HepG2 (cell line): ENCODE results near the gene EEIG1. TPM values are rescaled to one million over a fixed set of nuclear protein-coding genes. Genes with fewer than 3 reads are reported as not detected.

ENCODE experiments used
- DMTF1 ChIP-seq: sonication (generic); formaldehyde crosslinking; IDR thresholded peaks from 2 replicates; pipeline ENCODE4 v1.4.0; 2020; ENCODE audit warnings: mild to moderate bottlenecking, missing genetic modification reagents
- FOXA1 ChIP-seq, 2 experiments: fragments of 450-650 bp in 1 of 2; sonication (generic) in 1 of 2; formaldehyde crosslinking in 1 of 2; IDR thresholded peaks; 2 replicates each; pipeline versions ENCODE4 v1.4.0 to v1.6.1; 2016 to 2020; ENCODE audit warnings: missing genetic modification reagents in 1 of 2
- NCOA1 ChIP-seq: sonication (generic); formaldehyde crosslinking; IDR thresholded peaks from 2 replicates; pipeline ENCODE4 v1.9.0; 2021; ENCODE audit warnings: missing genetic modification reagents
- NFKBIZ ChIP-seq: IDR thresholded peaks from 2 replicates; pipeline ENCODE4 v1.6.1; 2018; ENCODE audit warnings: missing genetic modification reagents, missing compliant biosample characterization
- NR2F1 ChIP-seq, 2 experiments: fragments of 450-650 bp in 1 of 2; formaldehyde crosslinking in 1 of 2; IDR thresholded peaks; 2 replicates each; pipeline versions ENCODE4 v1.5.0 to v1.6.1; 2016 to 2020; ENCODE audit warnings: mild to moderate bottlenecking in 1 of 2, missing compliant biosample characterization in 1 of 2, missing genetic modification reagents in 1 of 2, moderate library complexity in 1 of 2
- RFX1 ChIP-seq: fragments of 450-650 bp; IDR thresholded peaks from 2 replicates; pipeline ENCODE4 v1.6.1; 2017
- ZBED4 ChIP-seq: sonication (generic); formaldehyde crosslinking; IDR thresholded peaks from 2 replicates; pipeline ENCODE4 v1.4.0; 2020; ENCODE audit warnings: missing genetic modification reagents, borderline replicate concordance
- ZEB1 ChIP-seq: IDR thresholded peaks from 2 replicates; pipeline ENCODE4 v1.6.1; 2012; ENCODE audit warnings: mild to moderate bottlenecking, low read depth, inconsistent platforms; ENCODE audit not compliant: insufficient replicate concordance
- ZNF558 ChIP-seq: sonication (generic); formaldehyde crosslinking; IDR thresholded peaks from 2 replicates; pipeline ENCODE4 v1.9.0; 2022; ENCODE audit warnings: mild to moderate bottlenecking, missing genetic modification reagents, borderline replicate concordance
- ZNF580 ChIP-seq: IDR thresholded peaks from 2 replicates; pipeline ENCODE4 v1.6.1; 2016; ENCODE audit warnings: low read depth, borderline replicate concordance
- ZNF619 ChIP-seq: sonication (generic); formaldehyde crosslinking; IDR thresholded peaks from 2 replicates; pipeline ENCODE4 v1.4.0; 2020; ENCODE audit warnings: mild to moderate bottlenecking, missing genetic modification reagents
- ZNF737 ChIP-seq: sonication (generic); formaldehyde crosslinking; IDR thresholded peaks from 2 replicates; pipeline ENCODE4 v1.5.0; 2020; ENCODE audit warnings: missing genetic modification reagents, mild to moderate bottlenecking, borderline replicate concordance
- ZNF749 ChIP-seq: sonication (generic); formaldehyde crosslinking; IDR thresholded peaks from 2 replicates; pipeline ENCODE4 v1.8.0; 2022; ENCODE audit warnings: mild to moderate bottlenecking, missing genetic modification reagents, moderate library complexity, borderline replicate concordance
- polyA plus RNA-seq, 8 experiments: library from polyadenylated mRNA; depleted of rRNA in 3 of 8; stranded (reverse) in 7 of 8; unstranded in 1 of 8; fragments of >200 nt; fragmentation: Illumina TruSeq in 4 of 8; extraction: Trizol in 4 of 8; gene quantifications; 2 replicates each; pipeline versions ENCODE4 v1.2.1 to v1.2.3, GENCODE V29; 2011 to 2016; ENCODE audit warnings: low read depth in 4 of 8, missing spikeins in 1 of 8, mixed read lengths in 1 of 8; ENCODE audit not compliant: insufficient read depth in 1 of 8
- total RNA-seq, 5 experiments: library from RNA; depleted of rRNA; stranded (reverse); fragments of >200 nt; fragmentation: Illumina TruSeq; extraction: Trizol; gene quantifications; 2 replicates each; pipeline ENCODE4 v1.2.3, GENCODE V29; 2016; ENCODE audit warnings: low read depth in 1 of 5
- TF ChIP-seq, protein P1 (sequence below), 2 experiments: sonication (generic) in 1 of 2; formaldehyde crosslinking in 1 of 2; IDR thresholded peaks; 2 replicates each; pipeline versions ENCODE4 v1.4.0 to v1.6.1; 2018 to 2020; ENCODE audit warnings: missing genetic modification reagents in 2 of 2, borderline replicate concordance in 1 of 2, low read depth in 1 of 2, mild to moderate bottlenecking in 1 of 2, missing biosample characterization in 1 of 2
- TF ChIP-seq, protein P2 (sequence below): sonication (generic); formaldehyde crosslinking; IDR thresholded peaks from 2 replicates; pipeline ENCODE4 v1.4.0; 2020; ENCODE audit warnings: missing genetic modification reagents
- TF ChIP-seq, protein P3 (sequence below): sonication (generic); formaldehyde crosslinking; IDR thresholded peaks from 2 replicates; pipeline ENCODE4 v1.5.0; 2020; ENCODE audit warnings: missing genetic modification reagents, mild to moderate bottlenecking, borderline replicate concordance

Gene EEIG1
- total and polyA plus RNA-seq, 2 of the 13 experiments (the other 11 are each of a cell fraction or from before 2014, with no cell fraction given): 16.6 to 25.2 TPM

DNA sequence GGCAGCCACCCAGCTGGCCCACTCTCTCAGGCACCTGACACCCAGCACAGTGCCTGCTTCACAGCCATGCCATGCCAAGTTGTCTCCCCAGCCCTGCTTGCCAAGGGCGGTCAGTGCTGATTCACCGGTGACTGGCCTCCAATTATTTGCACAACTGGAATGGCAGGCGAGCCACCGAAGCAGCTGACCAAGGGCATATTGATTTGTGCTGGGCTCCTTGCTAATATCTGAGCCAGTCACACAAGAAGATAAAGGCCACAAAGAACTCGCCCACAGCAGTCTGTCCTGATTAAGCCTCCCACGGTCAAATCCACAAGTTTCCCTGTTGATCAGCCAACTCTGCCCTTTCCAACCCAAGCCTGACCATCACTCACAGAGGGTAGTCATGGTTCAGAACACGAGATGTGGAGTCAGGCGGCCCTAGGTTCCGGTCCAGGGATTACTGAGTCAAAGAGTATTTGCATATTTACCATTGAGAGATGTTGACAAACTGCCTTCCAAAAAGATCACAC lies 6.4 kb upstream of the EEIG1 start (continued):
- no peak for TF ChIP-seq ZNF737 (CRISPR knock-in tag)
- TF ChIP-seq DMTF1 (CRISPR knock-in tag): no peak
- no peak for TF ChIP-seq NCOA1 (CRISPR knock-in tag)
- no peak for TF ChIP-seq NFKBIZ
- no peak for TF ChIP-seq ZNF619
- TF ChIP-seq ZNF580 (CRISPR knock-in tag): no peak
- no peak for TF ChIP-seq ZNF558
- TF ChIP-seq ZNF749 (CRISPR knock-in tag): no peak
- TF ChIP-seq, protein P1, sequence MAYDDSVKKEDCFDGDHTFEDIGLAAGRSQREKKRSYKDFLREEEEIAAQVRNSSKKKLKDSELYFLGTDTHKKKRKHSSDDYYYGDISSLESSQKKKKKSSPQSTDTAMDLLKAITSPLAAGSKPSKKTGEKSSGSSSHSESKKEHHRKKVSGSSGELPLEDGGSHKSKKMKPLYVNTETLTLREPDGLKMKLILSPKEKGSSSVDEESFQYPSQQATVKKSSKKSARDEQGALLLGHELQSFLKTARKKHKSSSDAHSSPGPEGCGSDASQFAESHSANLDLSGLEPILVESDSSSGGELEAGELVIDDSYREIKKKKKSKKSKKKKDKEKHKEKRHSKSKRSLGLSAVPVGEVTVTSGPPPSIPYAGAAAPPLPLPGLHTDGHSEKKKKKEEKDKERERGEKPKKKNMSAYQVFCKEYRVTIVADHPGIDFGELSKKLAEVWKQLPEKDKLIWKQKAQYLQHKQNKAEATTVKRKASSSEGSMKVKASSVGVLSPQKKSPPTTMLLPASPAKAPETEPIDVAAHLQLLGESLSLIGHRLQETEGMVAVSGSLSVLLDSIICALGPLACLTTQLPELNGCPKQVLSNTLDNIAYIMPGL (CRISPR knock-in tag; IDR thresholded peaks at IDR 0.05; ENCODE audit: borderline replicate concordance in 1 of 2, low read depth in 1 of 2): 0 out of 4 replicates have a peak, but pooled peaks of 1 of the 2 experiments have one; percentile 28
- TF ChIP-seq ZEB1: no peak
- TF ChIP-seq NR2F1 (CRISPR knock-in tag; IDR thresholded peaks at IDR 0.05): no peak
- TF ChIP-seq, protein P2, sequence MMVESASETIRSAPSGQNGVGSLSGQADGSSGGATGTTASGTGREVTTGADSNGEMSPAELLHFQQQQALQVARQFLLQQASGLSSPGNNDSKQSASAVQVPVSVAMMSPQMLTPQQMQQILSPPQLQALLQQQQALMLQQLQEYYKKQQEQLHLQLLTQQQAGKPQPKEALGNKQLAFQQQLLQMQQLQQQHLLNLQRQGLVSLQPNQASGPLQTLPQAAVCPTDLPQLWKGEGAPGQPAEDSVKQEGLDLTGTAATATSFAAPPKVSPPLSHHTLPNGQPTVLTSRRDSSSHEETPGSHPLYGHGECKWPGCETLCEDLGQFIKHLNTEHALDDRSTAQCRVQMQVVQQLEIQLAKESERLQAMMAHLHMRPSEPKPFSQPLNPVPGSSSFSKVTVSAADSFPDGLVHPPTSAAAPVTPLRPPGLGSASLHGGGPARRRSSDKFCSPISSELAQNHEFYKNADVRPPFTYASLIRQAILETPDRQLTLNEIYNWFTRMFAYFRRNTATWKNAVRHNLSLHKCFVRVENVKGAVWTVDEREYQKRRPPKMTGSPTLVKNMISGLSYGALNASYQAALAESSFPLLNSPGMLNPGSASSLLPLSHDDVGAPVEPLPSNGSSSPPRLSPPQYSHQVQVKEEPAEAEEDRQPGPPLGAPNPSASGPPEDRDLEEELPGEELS (CRISPR knock-in tag): no peak
- TF ChIP-seq ZBED4 (CRISPR knock-in tag): no peak
- TF ChIP-seq, protein P3, sequence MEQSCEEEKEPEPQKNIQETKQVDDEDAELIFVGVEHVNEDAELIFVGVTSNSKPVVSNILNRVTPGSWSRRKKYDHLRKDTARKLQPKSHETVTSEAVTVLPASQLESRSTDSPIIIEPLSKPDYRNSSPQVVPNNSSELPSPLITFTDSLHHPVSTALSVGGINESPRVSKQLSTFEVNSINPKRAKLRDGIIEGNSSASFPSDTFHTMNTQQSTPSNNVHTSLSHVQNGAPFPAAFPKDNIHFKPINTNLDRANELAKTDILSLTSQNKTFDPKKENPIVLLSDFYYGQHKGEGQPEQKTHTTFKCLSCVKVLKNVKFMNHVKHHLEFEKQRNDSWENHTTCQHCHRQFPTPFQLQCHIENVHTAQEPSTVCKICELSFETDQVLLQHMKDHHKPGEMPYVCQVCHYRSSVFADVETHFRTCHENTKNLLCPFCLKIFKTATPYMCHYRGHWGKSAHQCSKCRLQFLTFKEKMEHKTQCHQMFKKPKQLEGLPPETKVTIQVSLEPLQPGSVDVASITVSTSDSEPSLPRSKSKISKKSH (CRISPR knock-in tag): no peak
- TF ChIP-seq FOXA1 (IDR thresholded peaks at IDR 0.05): no peak
- TF ChIP-seq FOXA1 (CRISPR knock-in tag; IDR thresholded peaks at IDR 0.05): no peak
- TF ChIP-seq RFX1: no peak
